GM21367 (cell line): Measurements from ENCODE around the gene CREBBP.
"Not testable (repeated sequence)": the region's sequence is repeated elsewhere in the genome, so short reads cannot be mapped to it uniquely, and the experiment has no call there.

Source experiments
- ATAC-seq: cut with Tn5 transposase; IDR thresholded peaks from one replicate; pipeline ENCODE4 v1.9.1; 2021; ENCODE audit not compliant: unreplicated experiment

CREBBP gene

DNA sequence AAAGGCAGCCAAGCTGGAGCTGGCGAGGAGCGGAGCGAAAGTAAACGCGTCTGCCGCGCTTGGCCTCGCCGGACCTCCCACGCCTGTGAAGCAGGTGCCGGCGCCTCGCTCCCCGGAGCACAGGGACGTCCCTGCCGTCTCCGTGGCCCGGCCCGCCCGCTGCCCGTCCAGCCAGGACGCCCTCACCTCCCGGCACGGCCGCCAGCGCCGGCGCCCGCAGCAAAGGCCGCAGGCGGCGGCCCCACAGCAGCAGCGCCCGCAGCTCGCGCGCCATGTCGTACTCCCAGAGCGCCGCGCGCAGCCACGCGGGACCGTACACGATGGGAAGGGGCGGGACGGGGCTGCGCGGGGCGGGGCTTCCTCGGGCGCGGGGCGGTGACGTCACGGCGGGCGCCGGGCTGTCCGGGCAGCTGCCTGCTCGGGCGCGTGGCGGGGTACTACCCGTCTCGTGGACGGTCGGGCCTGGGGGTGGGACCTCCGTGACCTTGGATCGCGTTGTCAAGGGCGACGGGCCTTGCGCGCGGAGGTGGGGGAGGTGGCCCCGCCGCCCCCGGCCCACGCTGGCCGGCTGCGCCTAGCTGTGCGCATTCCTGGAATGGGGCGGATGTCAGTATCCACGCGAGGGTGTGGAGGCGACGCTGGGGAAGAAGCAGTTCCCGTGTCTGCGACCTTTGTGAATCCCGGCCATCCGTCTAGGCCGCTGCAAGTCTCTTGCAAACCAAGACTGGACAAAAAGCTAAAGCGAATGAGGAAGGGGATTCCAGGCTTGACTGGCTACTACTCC is 163.1 kb downstream of the CREBBP start, which contains the start of gene TRAP1:
TSS of gene TRAP1 (minus strand) at position 290 of the 784 bp plus-strand sequence. CDS start at position 274, 16 bp downstream.
- ATAC-seq = peak; percentile 85

- peak; percentile 16 for ATAC-seq
Measured at GRCh38 chr16:3716831-3717234, 163.7 kb downstream of the CREBBP start.

DNA sequence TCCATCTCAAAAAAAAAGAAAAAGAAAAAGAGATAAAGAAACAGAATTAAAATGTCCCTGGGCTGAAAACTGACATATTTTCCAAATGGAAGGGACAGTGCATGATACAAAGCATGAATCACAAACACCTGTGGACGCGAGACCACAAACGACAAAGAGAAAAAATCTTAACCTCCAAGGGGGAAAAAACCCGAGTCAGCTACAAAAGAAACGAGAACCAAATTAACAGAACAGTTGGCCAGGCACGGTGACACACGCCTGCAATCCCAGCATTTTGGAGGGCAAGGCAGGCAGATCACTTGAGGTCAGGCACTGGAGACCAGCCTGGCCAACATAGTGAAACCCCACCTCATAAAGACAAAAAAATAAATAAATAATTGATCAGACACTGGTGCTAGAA is 165.1 kb downstream of the CREBBP start:
- no peak for ATAC-seq

DNA sequence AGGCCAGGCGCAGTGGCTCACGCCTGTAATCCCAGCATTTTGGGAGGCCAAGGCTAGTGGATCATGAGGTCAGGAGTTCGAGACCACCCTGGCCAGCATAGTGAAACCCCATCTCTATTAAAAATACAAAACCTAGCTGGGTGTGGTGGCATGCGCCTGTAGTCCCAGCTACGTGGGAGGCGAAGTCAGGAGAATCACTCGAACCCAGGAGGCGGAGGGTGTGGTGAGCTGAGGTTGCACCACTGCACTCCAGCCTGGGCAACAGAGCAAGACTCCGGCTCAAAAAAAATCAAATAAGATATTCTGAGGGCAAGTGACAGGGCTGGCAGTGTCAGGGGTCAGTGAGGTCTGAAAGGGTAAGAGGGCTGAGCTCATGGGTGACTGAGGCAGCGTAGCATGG is 166.1 kb downstream of the CREBBP start:
- not testable (repeated sequence) for ATAC-seq

GRCh38 chr16:3713587-3714242 is 166.8 kb downstream of the CREBBP start:
- ATAC-seq = no peak

- ATAC-seq = no peak
Measured at GRCh38 chr16:3712861-3713372, 167.6 kb downstream of the CREBBP start.

- ATAC-seq = no peak
Measured at GRCh38 chr16:3706253-3707012, 174.1 kb downstream of the CREBBP start.

- no peak for ATAC-seq
Measured at GRCh38 chr16:3702082-3702481, 178.4 kb downstream of the CREBBP start.

DNA sequence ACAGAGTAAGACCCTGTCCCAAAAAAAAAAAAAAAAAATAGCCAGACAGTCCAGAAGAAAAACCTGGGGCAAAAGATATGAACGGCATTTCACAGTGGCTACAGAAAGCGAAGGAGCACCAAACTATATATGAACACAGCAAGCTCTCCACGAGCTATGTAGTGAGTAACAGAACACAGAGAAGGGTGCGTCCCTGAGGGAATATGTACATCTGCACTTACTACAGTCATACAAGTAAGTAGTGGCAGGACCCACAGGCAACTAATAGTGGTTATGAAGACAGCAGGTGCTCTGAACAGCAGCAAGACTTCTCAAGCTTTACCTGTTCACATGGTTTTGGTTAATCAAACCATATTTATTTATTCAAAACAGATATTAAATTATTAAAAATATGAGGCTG is 179.0 kb downstream of the CREBBP start:
- no peak for ATAC-seq

GRCh38 chr16:3698941-3699340 is 181.6 kb downstream of the CREBBP start:
- ATAC-seq = no peak

- ATAC-seq = no peak
Measured at GRCh38 chr16:3696425-3697218, 183.9 kb downstream of the CREBBP start.

- no peak for ATAC-seq
Measured at GRCh38 chr16:3695610-3696369, 184.7 kb downstream of the CREBBP start.

DNA sequence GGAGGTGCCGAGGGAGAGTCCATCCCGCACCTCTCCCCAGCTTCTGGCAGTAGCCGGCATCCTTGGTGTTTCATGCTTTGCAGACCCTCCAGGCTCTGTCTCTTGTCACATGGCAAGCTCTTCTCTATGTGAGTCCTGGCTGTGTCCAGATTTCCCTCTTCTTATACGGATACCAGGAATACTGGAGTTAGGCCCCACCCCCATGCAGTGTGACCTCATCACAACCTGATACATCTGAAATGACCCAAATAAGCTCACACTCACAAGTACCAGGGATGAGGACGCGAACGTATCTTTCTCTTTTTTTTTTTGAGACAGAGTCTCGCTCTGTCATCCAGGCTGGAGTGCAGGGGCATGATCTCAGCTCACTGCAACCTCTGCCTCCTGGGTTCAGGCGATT is 186.5 kb downstream of the CREBBP start:
- ATAC-seq = no peak

DNA sequence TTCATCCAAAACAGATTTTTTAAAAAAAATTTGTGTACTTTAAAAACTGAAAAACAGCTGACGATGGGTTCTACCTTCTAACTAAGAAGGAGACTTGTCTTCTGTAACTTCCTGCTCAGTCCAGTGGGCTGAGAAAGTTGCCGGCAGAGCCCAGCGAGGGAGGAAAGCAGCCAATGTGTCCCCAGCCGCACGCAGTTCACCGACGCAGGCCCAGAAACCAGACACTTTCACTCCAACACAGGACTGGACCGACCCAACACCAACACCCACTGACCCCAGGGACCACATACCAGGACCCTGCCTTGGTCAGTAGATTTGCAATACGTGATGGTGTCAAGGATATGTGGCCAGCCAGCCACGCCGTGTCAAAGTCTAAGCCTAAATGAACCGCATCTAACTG is 188.8 kb downstream of the CREBBP start:
- no peak for ATAC-seq

GRCh38 chr16:3690980-3691720 is 189.4 kb downstream of the CREBBP start:
- no peak for ATAC-seq

DNA sequence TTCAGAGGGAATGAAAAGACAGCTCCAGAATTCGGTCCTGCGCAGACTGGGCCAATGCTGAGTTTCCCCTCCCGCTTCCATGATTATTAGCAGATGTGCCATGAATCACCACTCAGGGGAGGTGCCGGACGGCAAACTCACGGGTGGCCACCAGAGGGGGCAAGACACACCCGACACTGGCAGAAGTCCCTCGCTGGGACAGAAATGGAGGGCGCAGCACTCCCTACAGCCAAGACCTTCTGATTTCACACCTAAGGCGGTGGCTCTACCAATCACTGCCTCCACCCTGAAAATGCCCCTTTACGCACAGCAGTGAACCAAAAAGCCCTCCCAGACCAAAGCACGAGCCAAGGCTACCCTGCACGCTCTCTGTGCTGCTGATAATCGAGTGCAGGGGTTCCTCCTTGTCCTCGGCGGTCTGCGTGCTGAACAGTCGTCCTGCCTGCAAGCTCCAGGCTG is 190.0 kb downstream of the CREBBP start:
- peak; percentile 53 for ATAC-seq

DNA sequence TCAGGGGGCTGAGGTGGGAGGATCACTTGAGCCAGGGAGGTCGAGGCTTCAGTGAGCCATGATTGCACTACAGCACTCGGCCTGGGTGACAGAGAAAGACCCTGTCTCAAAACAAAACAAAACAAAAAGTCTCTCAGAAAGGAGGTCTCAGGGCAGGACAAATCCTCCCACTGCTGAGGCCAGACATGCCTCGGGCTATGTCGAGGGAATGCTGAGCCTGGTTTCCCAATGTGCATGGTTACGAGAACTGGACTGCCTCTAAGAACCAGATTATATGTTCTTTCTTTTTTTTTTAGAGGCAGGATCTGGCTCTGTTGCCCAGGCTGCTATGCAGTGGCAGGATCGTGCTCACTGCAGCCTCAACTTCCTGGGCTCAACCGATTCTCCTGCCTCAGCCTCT is 190.8 kb downstream of the CREBBP start:
- ATAC-seq = no peak

DNA sequence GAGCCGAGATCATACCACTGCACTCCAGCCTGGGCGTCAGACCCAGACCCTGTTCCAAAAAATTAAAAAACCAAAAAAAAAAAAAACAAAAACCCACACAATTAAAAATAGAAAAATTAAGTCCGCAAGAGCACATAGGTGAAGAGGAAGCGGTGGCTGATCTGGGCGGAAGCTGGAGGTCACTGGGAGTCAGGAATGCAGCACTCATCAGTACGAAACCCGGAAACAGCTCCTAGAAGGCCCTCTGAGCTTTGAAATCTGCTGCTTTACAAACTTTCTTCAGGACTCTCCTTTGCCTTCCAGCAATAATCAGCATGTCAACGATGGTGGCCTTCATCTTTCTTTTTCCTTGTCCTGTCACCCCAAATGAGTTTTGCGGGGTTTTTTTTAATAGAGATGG is 192.7 kb downstream of the CREBBP start:
- ATAC-seq = no peak

DNA sequence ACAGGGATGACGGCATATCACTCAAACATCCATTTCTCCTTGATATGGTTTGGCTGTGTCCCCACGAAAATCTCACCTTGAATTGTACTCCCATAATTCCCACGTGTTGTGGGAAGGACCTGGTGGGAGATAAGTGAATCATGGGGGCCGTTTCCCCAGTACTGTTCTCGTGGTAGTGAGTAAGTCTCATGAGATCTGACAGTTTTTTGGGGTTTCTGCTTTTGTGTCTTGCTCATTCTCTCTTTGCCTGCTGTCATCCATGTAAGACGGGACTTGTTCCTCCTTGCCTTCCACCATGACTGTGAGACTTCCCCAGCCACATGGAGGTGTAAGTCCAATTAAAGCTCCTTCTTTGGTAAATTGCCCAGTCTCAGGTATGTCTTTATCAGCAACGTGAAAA is 193.5 kb downstream of the CREBBP start:
- no peak for ATAC-seq
